Measurements from ENCODE around the gene ITGA8.
"Not testable (repeated sequence)": the region's sequence is repeated elsewhere in the genome, so short reads cannot be mapped to it uniquely, and the experiment has no call there.

Gene ITGA8

DNA sequence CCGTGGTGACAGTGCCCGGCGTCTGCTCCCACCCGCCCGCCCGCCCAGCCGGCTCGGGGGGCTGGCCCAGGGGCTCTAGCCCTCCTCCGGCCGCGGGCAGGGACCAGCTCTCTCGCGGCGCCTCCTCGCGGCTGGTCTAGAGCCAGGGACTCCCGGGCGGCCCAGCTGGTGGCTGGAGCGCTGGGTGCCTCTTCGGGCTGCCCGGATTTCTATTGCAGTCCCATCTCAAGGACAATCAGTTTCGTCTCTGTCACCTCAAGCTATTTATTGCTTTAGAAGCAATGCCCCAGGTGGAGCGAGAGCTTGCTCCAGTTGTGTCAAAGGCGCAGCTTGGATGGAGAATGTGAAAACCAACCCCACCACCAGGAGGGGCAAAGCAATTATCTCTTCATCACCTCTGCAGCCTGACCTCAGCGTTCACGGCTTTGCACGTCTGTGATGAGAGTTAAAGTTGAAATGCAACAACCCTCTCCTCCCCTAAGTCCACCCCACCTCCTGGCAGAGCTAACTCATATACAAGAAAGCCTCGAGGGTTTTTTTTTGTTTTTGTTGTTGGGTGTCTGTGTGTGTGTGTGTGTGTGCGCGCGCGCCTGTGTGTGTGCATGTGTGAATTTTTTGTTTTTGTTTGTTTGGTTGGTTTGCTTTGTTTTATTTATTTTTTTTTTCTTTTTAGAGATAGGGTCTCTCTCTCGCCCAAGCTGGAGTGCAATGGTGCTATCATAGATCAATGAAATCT, at the start of gene ITGA8:
Gene ITGA8, minus strand, starts transcription at position 24 of the 736 bp plus-strand sequence. CDS start 151 bp downstream, outside the sequence.
- in situ Hi-C loops (cut with MboI; ENCODE audit: low sequenced_read_pairs), result no loop called here

DNA sequence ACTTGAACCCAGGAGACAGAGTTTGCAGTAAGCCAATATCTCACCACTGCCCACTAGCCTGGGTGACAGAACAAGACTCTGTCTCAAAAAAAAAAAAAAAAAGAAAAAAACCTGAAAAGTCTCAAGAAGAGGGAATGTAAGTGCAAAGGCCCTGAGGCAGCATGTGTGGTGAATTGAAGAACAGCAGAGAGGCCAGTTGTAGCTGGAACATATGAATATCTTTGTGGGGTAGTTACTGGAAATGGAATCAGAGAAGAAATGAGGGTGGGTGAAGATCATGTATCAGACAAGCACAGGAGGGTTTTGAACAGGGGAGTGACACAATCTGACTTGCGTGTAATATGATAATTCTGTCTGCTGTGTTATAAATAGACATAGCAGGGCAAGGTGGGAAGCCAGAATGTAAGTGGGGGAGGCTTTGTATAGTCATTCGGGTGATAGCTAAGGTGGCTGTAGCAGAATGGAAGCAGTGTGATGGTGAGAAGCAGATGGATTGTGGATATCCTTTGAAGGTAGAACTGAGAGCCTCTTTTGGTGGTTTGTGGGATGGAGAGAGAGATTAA, 45.3 kb upstream of the ITGA8 start:
- in situ Hi-C loops (cut with MboI; ENCODE audit: low sequenced_read_pairs), result no loop called here

DNA sequence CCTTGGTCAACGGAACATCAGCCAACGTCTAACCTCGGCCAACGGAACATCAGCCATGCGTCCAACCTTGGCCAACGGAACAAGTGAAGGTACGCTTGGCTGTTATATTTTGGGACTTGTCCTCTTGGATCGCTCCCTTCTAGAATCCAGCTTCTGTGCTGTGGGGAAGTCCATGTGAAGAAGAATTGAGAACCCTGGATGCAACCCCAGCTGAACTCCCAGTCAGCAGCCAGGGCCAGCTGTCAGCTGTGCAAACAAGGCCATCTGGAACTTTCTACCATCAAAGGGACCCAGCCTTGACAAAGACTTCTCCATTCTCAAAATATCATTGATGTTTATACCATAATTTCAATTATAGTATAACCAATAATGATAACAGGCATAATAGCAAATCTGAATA, 43.3 kb upstream of the ITGA8 start:
- in situ Hi-C loops (cut with MboI; ENCODE audit: low sequenced_read_pairs), result no loop called here

DNA sequence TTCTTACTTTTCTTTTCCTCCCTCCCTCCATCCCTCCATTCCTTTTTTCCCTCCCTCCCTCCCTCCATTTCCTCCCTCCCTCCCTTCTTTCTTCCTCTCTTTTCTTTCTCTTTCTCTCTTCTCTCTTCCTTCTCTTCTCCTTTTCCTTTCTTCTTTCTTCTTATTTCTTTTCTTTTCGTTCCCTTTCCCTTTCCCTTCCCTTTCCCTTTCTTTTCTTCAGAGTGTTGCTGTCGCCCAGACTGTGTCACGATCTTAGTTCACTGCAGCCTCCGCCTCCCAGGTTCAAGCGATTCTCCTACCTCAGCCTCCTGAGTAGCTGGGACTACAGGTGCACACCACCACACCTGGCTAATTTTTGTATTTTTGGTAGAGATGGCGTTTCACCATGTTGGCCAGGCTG, 42.5 kb upstream of the ITGA8 start:
- in situ Hi-C loops (cut with MboI; ENCODE audit: low sequenced_read_pairs), result not testable (repeated sequence)

DNA sequence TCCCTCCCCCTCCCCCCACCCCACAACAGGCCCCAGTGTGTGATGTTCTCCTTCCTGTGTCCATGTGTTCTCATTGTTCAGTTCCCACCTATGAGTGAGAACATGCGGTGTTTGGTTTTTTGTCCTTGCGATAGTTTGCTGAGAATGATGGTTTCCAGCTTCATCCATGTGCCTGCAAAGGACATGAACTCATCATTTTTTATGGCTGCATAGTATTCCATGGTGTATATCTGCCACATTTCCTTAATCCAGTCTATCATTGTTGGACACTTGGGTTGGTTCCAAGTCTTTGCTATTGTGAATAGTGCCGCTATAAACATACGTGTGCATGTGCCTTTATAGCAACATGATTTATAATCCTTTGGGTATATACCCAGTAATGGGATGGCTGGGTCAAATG, 41.5 kb upstream of the ITGA8 start:
- in situ Hi-C loops (cut with MboI; ENCODE audit: low sequenced_read_pairs), result not testable (repeated sequence)

DNA sequence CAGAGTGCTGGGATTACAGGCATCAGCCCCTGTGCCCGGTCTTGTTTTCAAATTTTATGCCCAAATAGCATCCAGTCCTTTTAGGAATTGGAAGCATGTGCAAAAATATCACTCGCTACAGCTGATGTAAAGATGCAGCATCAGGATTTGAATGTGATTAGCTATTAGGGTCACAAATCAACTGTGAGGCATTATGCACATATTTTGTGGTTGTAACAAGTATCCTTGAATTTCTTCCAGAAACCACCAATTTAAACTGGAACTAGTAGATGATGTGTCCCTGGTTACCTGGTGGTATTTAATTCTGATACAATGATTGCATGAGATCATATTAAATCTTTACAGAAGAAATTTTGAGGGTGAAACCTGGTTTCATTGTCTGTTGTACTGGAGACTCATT, 41.0 kb upstream of the ITGA8 start:
- in situ Hi-C loops (cut with MboI; ENCODE audit: low sequenced_read_pairs), result no loop called here

DNA sequence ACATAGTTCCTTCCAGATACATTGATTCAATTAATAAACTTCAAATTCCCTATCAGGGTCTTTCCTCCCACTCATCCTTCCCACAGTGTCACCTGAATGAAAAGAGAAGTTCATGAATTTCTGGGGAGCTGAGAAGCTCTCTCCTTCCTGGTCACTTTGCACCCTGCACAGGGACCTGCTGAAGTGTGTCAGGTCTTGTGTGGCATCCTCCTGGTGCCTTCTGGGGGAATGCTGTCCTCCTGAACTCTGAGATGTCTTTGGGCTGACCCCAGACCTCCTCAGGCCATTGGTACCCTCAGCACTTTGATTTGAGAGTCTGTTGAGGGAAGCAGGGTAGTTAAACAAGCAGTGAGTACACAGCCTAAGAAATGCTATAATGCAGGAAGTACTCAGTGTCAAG, 39.5 kb upstream of the ITGA8 start:
- in situ Hi-C loops (cut with MboI; ENCODE audit: low sequenced_read_pairs), result no loop called here

DNA sequence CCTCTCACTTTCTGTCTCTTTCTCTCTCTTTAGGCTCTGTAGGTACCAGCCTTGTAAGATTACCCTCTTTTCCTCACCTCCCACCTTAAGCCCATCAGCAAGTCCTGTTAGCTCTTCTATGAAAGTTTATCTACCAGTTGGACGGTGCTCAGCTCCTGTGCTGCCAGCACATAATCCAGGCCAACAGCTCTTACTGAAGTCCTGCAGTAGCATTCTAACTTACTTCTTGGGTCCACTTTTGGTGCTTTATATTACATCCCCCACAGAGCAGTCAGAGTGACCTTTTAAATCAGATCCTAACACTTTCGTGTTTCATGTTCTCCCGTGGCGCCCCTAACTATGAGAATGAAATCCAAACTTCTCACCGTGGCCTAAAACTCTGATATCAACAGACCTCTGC, 38.9 kb upstream of the ITGA8 start:
- in situ Hi-C loops (cut with MboI; ENCODE audit: low sequenced_read_pairs), result no loop called here

DNA sequence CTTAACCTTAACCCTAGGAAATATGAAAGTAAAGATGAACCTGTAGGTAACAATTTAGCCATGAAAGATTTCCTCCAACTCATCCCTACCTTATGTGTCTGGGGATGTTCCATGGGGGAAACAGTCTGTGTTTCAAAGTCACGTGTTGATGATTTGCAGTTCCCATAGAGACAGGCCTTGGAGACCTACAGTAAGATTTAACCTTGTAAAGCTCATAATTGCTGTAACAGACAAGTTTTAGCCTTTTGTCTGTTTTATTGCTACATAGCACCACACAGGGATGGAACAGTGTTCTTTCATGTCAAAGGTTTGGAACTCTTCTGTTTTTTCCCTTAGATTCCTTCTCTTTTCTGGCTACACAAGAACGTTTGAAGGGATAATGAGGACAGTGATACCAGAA, 35.2 kb upstream of the ITGA8 start:
- in situ Hi-C loops (cut with MboI; ENCODE audit: low sequenced_read_pairs), result no loop called here

DNA sequence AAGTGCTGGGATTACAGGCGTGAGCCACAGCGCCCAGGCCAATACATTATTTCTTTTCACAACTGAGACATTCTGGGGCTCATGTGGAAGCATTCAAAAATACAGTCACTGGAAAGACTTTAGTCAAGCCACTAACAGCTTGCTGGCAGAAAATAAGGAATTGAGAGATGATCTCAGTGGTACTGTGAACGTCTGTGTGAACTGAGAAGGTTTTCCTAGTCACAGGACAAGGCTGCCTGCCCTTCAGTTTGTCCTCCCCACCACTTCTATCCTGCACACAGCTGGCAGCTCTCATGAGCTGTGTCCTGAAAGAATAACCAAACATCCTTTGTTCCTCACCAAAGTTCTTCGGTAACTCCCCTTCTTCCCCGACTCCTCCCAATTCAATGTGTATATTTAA, 31.3 kb upstream of the ITGA8 start:
- in situ Hi-C loops (cut with MboI; ENCODE audit: low sequenced_read_pairs), result no loop called here

DNA sequence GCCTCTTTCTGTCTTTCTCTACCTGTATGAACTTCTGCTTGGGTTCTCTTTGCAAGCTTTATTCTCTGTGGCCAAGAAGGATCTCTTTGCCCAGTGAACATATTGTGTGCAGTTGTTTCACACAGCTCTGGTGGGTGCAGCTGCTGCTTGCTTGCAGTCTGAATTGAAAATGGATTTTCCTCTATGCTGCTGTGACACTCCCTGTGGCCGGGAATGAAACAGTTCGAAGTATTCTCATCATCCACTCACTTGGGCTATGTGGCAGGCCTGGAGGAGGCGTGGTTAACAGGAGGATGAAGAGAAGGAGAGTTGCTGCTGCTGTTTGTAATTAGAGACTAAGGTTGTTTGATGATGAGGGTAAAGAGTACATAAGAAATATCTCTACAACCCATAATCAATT, 28.4 kb upstream of the ITGA8 start:
- in situ Hi-C loops (cut with MboI; ENCODE audit: low sequenced_read_pairs), result loop anchor here (25.0 kb wide), 1 partner anchor 311 kb away; no protein-coding TSS in a partner anchor

DNA sequence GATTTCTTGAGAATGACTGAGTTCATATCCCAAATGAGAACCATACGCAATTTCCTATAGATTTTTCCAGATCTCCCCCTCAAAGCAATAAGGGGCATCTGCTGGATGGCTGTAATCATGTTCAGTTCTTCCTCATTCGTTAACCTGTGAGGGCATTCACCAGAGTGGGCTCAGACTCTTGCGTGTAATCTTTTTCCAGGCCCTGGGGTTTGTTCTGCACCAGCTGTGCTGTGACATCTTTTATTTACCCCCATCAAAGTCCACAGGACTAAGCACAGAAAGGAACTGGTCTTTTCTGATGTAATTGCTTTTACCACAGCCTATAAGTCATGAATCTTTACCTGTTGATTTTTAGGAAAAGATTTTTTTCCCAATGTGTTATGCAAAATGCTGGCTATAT, 27.9 kb upstream of the ITGA8 start:
- in situ Hi-C loops (cut with MboI; ENCODE audit: low sequenced_read_pairs), result loop anchor here (25.0 kb wide), 1 partner anchor 310 kb away; no protein-coding TSS in a partner anchor

DNA sequence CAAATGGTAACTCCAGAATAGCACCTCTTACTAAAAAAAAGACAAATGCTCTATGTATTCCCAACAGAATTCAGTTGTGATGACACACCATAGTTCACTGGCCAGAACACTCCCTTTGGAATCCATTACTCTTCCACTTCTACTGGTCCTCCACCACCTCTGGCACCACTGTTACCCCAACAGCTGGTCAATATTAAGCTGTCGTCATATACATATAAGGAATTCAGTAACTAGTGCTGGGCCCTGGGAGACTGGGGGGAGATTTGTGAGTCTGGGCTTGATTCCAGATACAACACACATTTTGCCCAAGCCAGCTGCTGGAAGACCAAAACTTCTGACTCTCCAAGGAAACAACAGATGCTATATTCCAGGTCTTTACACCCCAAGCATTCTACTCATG, 26.0 kb upstream of the ITGA8 start:
- in situ Hi-C loops (cut with MboI; ENCODE audit: low sequenced_read_pairs), result loop anchor here (25.0 kb wide), 1 partner anchor 308 kb away; no protein-coding TSS in a partner anchor

DNA sequence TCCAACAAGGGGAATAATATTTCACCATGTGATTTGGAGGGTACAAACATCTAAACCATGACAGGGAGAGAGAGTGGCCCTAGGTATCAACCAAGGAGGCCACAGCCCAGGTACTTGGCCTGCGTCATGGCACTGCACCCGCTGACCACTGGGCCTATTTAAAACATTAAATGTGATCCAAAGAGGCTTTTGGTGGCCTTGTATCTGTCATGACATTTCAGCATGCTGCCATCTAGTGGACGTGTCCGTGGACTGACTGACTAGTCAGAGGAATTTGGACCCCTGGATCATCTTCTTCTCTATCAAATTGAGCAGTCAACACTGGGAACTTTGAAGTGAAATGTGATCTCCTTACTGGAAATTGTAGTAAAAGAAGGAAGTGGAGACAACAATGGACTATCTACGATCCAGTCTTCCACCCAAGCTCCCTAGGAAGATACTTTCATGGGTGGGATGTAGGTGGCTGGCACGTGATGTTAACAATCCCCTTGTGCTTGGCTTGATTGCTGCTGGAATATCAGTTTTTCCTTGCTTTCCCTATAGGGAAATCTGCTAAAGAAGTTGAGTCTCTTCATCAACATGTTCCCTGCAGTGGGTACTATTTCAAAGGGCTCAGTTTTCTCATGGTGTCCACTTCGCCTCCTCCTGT, 24.6 kb upstream of the ITGA8 start:
- in situ Hi-C loops (cut with MboI; ENCODE audit: low sequenced_read_pairs), result loop anchor here (25.0 kb wide), 1 partner anchor 307 kb away; no protein-coding TSS in a partner anchor

DNA sequence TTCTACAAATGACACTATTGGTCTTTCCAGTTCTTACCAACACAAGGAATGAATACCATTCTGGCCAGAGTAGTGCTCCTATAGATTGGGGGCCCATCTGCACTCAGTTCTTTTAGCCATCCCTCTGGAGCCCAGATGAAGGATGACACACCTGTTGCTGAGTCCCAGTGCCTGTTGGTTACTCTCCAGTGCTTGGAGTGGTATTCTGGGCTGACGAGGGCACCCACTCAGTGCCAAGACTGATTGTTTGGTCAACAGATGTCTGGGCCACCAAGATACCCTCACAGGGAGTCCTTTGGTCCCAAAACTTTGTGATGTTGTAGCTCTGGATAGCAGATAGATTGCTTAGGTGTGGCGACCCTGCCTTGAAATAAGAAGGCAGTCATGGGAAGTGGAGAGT, 23.7 kb upstream of the ITGA8 start:
- in situ Hi-C loops (cut with MboI; ENCODE audit: low sequenced_read_pairs), result loop anchor here (25.0 kb wide), 1 partner anchor 306 kb away; no protein-coding TSS in a partner anchor

DNA sequence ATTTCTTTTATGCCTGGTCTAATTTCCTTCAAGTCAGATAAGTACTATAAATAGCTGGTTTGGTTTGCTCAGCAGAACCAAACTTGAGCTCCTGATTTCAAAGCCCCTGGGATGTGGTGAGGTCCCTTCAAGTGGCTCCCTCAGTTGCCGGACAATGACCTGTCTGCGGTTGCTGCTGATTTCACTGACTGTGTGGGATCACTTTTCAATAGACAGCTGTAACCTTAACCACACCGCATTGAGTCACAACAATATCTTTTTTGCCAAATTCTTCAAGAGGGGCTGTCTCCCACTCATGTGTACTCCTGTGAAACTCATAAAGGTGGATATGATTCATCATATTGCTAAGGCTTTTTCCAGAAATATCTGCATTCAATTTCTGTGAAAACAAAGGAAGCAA, 23.1 kb upstream of the ITGA8 start:
- in situ Hi-C loops (cut with MboI; ENCODE audit: low sequenced_read_pairs), result loop anchor here (25.0 kb wide), 1 partner anchor 306 kb away; no protein-coding TSS in a partner anchor

DNA sequence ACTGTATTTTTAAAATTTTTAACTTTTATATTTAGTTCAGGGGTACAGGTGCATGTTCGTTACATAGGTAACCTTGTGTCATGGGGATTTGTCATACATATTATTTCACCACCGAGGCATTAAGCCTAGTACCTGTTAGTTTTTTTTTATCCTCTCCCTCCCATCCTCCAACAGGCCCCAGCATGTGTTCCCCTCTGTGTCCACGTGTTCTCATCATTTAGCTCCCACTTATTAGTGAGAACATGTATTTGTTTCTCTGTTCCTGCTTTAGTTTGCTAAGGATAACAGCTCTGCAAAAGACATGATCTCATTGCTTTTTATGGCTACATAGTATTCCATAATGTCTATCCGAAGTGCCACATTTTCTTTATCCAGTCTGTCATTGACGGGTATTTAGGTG, 22.4 kb upstream of the ITGA8 start:
- in situ Hi-C loops (cut with MboI; ENCODE audit: low sequenced_read_pairs), result loop anchor here (25.0 kb wide), 1 partner anchor 305 kb away; no protein-coding TSS in a partner anchor

DNA sequence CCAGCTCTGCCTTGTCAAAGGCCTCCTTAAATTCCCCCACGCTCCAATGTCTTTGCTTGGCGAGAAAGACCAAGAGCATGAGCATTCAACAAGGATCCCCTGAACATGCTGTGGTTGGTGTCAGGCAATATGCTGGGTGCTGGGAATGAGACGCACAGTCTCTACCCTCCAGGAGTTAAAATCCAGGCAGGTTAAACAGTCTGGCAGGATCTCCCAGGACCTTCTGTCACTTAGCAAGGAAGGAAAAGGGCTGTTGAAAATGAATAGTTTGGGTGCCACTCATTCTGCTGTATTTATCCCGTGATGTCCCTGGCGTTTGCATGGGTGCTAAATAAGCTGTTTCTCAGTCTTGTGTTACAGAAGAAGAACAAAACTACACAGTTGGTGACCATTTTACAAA, 21.9 kb upstream of the ITGA8 start:
- in situ Hi-C loops (cut with MboI; ENCODE audit: low sequenced_read_pairs), result loop anchor here (25.0 kb wide), 1 partner anchor 304 kb away; no protein-coding TSS in a partner anchor

DNA sequence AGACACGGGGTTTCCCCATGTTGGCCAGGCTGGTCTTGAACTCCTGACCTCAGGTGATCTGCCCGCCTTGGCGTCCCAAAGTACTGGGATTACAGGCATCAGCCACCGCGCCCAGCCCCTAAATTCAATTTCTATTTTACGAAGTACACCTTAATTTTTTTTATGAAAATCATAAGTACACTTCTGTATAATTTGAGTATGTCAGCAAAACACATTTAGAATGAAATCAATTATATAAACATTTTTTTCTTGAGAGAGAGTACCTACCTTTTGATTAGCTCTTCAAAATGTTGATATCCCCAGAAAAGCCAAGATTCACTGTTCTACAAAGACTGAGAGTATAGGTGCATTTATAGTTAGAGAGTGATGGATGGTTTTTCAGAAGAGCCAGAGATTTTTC, 20.5 kb upstream of the ITGA8 start:
- in situ Hi-C loops (cut with MboI; ENCODE audit: low sequenced_read_pairs), result loop anchor here (25.0 kb wide), 1 partner anchor 303 kb away; no protein-coding TSS in a partner anchor

DNA sequence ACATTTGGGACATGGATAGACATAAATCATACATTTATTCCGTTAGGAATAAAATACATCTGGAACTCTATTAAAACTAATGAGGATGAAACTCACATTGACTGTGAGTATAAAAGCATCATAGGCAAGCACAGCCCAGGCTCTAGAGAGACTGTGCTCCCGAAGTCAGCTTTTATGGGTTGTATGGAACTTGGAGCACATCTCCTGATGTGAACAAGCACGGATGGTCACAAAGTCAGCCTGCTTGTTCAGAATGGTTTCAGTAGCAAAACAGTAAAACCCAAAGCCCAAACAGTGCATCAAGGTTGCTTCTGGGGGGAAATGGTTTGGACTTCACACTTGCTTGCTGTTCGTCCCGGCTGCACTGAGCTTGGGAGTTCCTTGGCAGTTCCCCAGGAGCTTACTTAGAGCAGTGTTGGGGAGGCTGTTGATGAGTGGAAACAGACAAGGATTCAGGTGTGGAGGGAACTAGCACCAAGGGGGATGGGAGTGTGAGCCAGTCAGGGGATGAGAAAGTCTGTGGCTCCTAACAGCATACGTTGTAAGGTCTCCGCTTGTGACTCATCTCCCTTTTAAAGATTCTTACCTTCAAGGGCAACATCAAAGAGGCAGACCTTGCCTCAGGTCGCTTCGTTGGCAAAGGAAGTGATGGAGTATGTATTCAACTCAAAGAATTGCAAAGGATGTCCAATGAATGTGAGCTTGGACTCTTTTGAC, 19.7 kb upstream of the ITGA8 start:
- in situ Hi-C loops (cut with MboI; ENCODE audit: low sequenced_read_pairs), result loop anchor here (25.0 kb wide), 1 partner anchor 302 kb away; no protein-coding TSS in a partner anchor
